GM12801 (cell line): ENCODE data around the gene STXBP5.

Experiments
- CTCF ChIP-seq: IDR thresholded peaks from one replicate; pipeline ENCODE4 v1.5.1; 2011; ENCODE audit warnings: control low read depth; ENCODE audit not compliant: insufficient read length; ENCODE audit errors: extremely low read depth

Gene STXBP5

DNA sequence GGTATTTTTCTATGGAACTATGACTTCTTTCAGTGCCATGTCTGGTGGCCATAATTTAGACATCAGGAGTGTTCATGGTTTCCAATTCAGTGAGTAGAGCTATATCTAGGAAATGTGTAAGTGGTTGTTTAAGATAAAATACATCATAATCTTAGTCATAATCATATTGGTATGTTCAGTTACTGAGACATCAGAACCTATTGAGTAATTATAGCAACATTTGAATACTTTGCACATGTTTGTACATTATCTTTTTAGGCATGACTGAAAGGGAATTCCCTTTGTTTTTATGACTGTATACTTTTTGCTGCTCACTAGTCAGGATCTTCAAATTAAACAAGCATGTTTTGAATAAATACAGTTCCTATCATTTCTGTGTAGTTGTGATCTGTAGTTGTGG, 64.0 kb downstream of the STXBP5 start:
- TF ChIP-seq CTCF, result no peak

DNA sequence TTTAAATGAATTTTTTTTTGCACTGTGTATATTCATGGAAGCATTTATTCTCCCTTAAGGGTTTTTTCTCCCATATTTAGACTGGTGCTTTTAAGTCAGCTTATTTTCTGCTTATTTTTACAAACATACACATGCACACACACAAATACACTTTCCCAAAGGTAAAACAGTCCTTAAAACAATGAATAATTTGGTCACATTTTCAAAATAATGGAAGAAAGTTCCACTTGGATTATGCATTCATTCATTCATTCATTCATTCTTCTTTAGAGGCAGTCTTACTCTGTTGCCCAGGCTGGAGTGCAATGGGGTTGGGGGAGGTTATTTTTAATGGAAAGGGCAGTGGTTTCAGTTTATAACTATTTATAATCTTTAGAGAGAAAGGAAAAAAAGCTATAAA, 69.8 kb downstream of the STXBP5 start:
- no peak for TF ChIP-seq CTCF

DNA sequence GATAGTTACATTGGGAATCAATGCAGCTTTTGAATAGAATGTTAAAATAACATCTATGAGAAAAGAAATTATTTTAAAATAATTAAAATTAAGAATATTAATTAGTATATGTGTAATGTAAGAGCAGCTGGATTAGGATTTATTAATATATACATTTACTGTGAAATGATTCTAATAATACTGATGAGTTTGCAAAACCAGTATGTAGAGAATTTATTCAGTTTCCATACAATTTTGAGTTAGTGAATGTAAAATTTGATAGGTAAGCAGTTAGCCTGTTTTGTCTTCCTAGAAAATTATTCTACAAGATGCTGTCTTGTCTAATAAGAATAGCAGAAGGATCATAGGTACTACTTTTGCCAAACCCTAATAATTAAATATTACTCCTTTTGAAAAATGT, 70.6 kb downstream of the STXBP5 start:
- no peak for TF ChIP-seq CTCF

GRCh38 chr6:147278891-147279290, 74.7 kb downstream of the STXBP5 start:
- no peak for TF ChIP-seq CTCF

DNA sequence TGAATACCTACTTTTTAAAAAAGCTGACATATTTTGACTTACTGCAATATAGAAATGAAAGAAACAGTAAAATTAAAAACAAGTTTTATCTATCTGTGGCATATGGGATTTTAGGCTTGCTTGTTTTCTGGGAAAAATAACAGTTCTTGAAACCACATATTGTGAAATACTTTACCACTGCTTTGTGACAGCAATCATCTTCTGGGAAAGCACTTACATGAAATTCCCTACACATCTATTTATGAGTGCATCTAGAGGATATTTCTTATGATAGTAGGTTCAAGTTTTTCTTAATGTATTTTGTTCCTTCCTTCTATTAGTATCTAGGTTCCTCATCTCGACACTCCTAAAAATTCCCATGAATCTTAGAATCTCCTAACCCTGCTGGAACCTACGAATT, 75.2 kb downstream of the STXBP5 start:
- TF ChIP-seq CTCF, result no peak

GRCh38 chr6:147281895-147282565, 77.8 kb downstream of the STXBP5 start:
- no peak for TF ChIP-seq CTCF

DNA sequence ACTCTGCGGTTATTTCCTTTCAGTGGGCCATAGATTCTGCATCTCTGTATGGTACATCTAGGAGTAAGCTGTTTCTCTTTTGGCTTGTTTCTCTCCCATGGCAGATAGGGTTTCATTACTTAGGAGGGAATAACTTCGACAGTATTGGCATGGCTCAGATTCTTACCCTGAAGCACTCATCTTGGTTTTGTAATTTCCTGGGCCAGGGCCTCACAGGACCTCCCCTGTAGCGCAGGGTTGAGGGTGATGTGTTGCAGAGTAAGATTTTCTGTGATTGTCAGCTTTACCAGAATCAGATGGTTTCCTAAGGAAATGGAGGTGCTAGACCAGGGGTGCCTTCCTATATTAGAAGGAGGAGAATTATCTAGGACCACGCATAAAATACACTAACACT, 78.3 kb downstream of the STXBP5 start:
- no peak for TF ChIP-seq CTCF

DNA sequence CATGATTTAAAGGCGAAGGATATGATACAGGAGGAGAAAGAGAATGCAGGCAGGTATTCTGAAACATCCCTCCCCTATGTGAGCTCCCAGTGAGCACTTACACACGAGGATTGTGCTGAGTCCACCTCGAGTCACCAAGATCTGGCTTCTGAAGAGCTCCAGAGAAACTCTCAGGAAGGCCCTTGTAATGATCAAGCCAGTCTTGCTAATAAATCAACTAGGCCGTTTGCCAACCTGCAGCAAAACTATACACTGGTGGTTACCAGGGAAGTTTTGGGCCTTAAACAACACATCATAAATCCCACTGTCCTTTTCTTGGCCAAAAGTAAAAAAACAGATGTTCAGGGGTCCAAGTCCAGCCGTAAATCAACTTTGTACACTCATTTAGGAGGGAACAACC, 79.2 kb downstream of the STXBP5 start:
- no peak for TF ChIP-seq CTCF
